NCI-H510A treated with DMSO at 0.1 percent for 48 hours (cell line): ENCODE measurements around the gene MCC.
"Not testable (repeated sequence)": the region's sequence is repeated elsewhere in the genome, so short reads cannot be mapped to it uniquely, and the experiment has no call there.

Experiments used
- DNase-seq: peaks from one replicate; lab custom pipeline; 2025; lab: John Stamatoyannopoulos, UW

Gene MCC

GRCh38 chr5:113076649-113077048 lies 411.6 kb downstream of the MCC start:
- not testable (repeated sequence) for DNase-seq

- no peak for DNase-seq
Measured at GRCh38 chr5:113075019-113075418, 413.2 kb downstream of the MCC start.

- not testable (repeated sequence) for DNase-seq
Measured at GRCh38 chr5:113073629-113074034, 414.6 kb downstream of the MCC start.

- no peak for DNase-seq
Measured at GRCh38 chr5:113071401-113071800, 416.9 kb downstream of the MCC start.

- no peak for DNase-seq
Measured at GRCh38 chr5:113070901-113071300, 417.4 kb downstream of the MCC start.

- DNase-seq = no peak
Measured at GRCh38 chr5:113068559-113068958, 419.7 kb downstream of the MCC start.

GRCh38 chr5:113067635-113068344 lies 420.5 kb downstream of the MCC start:
- DNase-seq = no peak

- no peak for DNase-seq
Measured at GRCh38 chr5:113065626-113066025, 422.6 kb downstream of the MCC start.

- DNase-seq = no peak
Measured at GRCh38 chr5:113064806-113065205, 423.4 kb downstream of the MCC start.

GRCh38 chr5:113063927-113064326 lies 424.3 kb downstream of the MCC start:
- no peak for DNase-seq

- DNase-seq = no peak
Measured at GRCh38 chr5:113062869-113063508, 425.3 kb downstream of the MCC start.

GRCh38 chr5:113061846-113062780 lies 426.1 kb downstream of the MCC start:
- no peak for DNase-seq

GRCh38 chr5:113060408-113061025 lies 427.7 kb downstream of the MCC start:
- DNase-seq = no peak

- DNase-seq = no peak
Measured at GRCh38 chr5:113059232-113060040, 428.8 kb downstream of the MCC start.

- no peak for DNase-seq
Measured at GRCh38 chr5:113058706-113059226, 429.5 kb downstream of the MCC start.

GRCh38 chr5:113058269-113058668 lies 430.0 kb downstream of the MCC start:
- DNase-seq = no peak

- DNase-seq = no peak
Measured at GRCh38 chr5:113057557-113057984, 430.7 kb downstream of the MCC start.

GRCh38 chr5:113056988-113057387 lies 431.3 kb downstream of the MCC start:
- DNase-seq = no peak

- DNase-seq = no peak
Measured at GRCh38 chr5:113054899-113055298, 433.4 kb downstream of the MCC start.

GRCh38 chr5:113053511-113053995 lies 434.7 kb downstream of the MCC start:
- DNase-seq = no peak
